HG03025 (cell line): ENCODE measurements around the gene DCAF8.

Experiments used
- ATAC-seq: cut with Tn5 transposase; IDR thresholded peaks from one replicate; pipeline ENCODE4 v1.9.1; 2021; ENCODE audit warnings: mild to moderate bottlenecking, moderate library complexity; ENCODE audit not compliant: unreplicated experiment, low FRiP score

The DCAF8 gene

DNA sequence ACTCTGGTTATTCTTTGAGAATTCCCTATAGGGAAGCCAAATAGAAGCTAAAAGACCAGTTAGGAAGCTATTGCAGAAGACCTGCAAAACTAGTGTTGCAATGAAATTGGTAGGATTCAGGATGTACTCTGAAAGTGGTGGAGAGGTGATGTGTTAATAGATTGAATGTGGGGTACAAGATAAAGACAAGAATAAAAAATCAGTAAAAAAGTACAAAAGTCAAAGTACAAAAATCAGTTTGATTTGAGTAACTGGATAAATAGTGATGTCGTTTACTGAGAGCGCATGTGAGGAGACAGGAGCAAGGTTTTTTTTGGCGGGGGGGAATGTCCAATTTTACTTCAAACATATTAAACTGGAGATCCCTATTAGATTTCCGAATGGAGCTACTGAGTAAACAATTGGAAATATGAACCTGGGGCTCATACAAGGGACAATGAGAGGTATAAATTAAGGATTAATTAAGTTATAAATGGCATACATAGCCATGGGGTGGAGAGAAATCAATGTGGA lies 2.5 kb upstream of the DCAF8 start:
- ATAC-seq: no peak

DNA sequence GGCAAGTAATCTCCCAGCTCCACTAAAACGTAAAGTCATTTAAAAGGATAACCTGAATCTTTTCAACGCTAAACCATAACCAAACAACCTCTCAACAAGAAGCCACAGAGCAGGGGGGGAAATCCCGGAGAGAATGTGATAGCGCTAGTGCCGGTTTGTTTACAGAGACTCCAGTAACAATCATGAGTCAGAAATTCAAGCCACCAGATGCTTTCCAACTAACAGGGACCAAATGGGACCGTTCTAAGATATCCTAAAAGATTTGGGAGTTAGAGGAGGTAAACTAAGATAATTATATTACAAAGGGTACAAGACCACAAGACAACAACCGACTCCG lies 825 bp downstream of the DCAF8 start:
- peak; percentile 12 for ATAC-seq

DNA sequence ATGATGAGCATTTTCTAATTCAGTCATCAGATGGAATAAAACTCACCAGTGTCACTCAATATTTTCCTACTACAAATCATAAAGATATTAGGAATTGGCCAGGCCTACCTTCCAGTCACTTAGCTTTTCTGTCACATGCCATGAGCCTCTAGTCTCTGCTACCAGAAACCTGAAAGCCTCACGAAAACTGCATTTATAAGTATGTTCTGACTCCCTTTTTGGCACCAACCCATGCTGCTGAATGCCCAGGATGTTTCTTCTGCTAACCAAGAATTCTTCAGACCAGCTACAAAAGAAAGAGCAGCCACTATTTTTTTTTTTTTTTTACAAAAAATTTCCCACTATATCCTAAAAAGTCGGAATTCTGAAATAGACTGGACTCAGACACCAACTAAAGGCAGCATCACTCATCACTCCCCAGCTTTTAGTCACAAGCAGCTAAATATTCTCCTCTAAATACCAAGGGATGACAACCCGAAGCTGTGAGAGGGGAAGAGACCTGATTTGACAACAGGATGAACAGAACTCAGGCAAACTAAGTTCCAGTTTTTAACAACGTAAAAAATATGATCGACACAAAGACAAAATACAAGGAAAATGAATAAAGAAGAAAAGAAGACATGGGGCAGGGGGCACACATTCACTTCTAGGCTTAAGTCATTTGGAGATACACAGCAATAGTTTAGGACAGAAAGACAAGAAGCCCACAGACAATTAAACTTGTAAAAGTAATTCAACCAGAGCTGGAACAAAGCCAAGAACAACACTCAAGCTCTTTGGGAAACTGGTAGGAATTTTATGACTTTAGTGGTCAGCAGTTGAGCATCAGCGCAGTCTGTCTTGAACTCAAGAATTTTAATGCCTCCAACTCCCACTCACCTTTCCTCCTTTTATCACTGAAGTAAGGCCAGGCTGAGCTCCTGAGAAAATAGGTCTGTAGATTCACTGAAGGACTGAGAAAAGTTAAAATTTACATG lies 1.7 kb downstream of the DCAF8 start:
- no peak for ATAC-seq

DNA sequence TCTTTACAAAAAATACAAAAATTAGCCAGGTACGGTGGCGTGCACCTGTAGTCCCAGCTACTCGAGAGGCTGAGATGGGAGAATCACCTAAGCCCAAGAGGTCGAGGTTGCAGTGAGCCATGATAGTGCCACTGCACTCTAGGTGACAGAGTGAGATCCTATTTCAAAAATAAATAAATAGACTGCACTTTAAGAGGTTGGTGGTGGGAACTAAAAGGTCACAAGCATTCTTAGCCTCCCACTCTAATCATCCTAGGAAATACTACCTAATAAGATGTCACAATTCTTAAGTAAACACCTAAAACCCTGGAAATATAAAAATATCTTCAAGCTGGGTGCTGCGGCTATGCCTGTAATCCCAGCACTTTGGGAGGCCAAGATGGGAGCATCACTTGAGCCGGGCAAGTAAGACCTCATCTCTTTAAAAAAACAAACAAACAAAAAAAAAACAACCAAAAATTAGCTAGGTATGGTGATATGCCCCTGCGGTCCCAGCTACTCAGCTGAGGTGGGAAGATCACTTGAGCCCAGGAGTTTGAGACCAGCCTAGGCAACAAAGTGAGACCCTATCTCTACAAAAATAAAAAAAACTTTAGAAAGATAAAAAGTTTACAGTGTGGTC lies 4.1 kb downstream of the DCAF8 start:
- no peak for ATAC-seq

DNA sequence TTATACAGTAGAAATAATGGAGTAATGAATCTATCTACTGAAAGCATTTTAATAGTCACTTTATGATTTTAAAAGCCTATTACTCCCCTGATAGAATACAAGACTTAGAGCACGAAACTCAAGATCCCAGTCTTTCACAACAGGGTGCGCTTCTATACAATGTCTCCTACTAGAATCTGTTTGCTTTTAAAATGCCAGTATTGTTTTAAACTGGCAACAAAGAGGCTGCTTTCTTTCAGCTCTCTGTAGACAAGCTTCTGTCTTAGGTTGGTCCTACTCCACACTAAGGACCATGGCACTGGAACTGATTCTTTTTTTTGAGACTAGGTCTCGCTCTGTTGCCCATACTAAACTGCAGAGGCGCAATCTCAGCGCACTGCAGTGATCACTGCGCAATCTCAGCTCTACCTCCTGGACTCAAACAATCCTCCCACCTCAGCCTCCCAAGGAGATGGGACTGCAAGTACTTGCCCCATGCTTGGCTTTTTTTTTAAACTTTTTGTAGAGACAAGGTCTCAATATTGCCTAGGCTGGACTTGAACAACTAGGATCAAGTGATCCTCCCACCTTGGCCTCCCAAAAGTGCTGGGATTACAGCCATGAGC lies 4.8 kb downstream of the DCAF8 start:
- ATAC-seq: no peak

DNA sequence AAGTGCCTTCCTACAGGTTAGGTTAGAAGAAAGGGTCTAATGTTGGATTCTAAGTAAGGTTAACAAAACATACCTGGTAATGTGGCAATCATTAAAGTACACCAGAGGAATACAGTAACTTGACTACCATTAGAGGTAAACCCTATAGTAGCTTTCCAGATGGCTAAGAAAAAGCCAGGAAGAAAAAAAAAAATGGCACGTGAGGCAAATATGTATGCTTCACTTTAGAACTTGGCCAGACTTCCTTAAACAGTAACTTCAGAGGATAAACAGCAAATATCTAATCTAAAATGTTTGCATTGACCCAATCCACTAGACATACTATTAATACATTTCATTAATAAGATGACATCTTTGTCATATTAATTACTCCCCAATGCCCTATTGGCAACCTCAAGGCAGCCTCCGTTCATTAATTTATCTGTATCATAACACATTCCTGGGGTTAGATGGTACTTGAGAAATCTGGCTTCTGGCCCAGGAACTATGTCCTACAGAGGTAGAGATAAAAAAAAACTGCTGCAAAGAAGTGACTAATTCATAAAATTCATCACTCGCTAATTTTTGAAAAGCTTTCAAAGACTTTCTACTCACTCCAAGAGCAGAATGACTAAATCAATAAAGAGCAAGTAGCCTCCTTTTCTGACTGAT lies 5.8 kb downstream of the DCAF8 start:
- ATAC-seq: no peak

DNA sequence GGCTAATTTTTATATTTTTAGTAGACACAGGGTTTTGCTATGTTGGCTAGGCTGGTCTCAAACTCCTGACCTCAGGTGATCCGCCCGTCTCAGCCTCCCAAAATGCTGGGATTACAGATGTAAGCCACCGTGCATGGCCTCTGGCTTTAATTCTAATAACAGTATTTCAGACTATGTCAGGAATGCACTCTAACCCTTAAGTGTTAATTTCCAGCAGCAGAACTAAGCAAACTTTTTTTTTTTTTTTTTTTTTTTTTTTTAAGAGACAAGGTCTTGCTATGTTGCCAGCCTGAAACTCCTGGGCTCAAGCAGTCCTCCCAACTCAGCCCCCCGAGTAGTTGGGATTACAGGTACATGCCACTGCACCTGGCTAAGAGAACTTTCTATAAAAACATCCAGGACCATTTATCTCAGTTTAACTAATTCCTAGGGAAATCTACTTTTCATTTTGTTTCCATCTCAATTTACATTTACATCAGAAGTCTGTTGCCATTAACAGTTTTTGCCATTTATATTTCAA lies 6.5 kb downstream of the DCAF8 start:
- ATAC-seq: no peak

DNA sequence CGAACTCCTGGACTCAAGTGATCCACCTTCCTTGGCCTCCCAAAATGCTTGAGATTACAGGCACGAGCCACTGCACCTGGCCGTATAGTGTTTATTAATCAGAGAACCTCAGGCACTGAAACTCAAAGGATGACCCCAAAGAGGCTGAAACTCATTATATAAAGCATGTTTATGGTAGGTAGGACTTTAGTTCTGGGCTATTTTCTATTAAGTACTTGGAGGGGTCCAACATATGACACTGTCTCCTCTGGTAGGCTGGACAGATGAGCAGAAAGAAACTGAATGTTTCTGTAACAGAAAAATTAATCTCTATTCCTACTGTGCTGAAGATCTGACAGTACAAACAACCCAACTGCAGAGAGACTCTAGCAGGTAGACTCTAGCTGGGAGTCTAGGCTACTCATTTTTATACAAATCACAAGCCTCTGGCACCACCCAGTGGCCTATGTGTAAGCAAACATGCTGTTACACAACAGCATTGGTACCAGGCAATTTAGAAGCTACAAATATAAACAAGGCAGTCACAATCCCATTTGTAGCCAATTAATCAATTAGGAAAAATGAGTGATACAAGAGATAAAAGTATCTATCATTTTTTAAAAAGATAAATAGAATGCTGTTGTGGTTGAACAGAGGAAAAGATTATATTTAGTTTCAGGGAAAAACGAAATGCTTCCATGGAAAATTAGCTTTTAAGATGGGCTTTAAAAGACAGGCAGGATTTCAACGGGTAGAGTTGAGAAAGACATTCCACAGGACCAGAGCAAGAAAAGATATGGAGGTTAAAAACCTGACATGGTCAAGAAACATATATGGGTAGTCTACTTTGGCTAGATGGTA lies 10.4 kb downstream of the DCAF8 start:
- ATAC-seq: no peak

DNA sequence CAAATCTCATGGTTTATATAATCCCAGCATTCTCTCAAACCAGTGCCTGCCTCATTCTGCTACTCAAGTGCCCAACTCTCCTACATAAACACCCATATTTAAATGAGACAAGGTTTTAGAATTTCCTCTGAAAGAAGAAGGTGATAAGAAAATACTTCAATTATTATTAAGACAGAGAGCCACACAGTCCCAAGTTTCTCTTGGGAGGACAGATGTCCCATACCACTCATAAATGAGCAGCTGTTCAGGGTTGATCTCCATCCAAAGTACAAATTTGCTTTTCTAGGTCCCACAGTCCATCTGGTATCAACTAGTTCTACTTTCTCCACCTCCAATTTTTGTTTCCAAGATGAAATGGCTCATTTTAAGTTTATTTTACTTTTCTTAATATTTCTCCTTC lies 11.3 kb downstream of the DCAF8 start:
- no peak for ATAC-seq

DNA sequence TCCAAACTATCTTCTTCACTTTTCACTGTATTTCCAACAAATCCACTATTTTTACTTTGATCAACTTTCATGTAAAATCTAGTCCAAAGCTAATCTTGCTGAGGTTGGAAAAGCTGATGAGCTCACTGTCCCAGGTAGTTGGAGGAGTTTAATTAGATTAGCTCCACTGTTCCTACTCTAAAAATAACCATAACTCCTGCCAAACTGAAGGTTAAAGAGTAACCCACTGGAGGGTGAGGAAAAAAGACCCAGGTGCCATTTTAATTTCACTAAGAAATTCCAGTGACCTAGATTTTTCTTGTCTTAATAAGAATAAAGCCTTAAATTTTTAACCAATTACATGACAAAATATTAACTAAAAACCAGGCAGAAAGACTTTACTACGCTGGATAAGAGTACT lies 15.3 kb downstream of the DCAF8 start:
- no peak for ATAC-seq

DNA sequence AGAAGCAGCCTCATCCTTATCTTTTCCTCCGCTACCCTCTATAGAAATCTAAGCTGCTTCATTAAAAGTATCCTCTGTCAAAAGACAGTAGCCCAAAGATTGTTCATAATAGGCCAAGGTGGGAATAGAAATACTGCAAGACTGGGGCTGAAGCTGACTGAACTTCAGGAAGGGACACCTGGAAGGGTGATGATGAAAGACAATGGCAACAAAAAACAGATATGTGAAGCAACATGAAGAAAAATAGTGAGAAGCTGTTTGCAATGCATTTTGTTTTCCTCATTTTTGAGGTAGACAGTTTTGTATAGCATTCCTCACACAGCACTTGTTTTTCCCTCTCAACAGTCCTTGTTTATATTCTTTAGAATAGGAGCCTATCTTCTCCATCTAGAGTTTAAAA lies 16.9 kb downstream of the DCAF8 start:
- ATAC-seq: no peak

DNA sequence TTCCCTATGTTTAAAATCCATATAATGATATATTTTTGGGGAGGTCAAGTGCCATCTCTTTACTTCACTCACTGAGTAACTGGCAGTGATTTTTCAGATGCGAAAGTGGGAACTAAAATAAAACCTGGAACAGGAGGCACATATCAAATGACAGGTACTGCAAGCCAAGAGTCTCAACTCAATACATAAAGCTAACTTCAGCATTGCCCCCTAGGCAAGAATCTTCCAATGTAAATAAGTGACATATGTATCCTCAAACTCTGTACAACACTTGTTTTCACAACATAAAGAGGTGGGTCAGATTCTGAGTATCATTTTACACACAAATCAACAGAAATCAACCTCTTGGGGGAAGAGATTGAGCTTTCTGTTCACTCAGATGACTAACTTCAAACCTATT lies 18.1 kb downstream of the DCAF8 start:
- ATAC-seq: no peak

DNA sequence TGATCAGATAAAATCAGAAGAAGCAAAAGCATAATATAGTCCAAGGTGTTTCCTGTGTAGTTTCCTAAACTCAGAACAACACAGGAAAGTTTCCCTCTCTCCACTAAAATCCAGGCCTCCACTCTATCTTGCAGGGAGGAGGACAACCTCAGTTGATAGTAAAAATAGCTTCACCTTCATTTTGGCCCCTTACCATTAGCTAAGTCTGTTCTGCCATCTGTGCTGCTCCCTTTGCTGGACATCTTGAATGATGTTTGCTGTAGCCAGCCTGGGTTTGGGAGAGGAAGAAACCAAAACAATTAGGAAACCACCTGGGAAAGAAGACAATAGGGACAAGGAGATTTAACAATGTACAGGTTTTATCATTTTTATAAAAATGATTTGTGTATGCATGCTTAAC lies 18.6 kb downstream of the DCAF8 start:
- no peak for ATAC-seq

DNA sequence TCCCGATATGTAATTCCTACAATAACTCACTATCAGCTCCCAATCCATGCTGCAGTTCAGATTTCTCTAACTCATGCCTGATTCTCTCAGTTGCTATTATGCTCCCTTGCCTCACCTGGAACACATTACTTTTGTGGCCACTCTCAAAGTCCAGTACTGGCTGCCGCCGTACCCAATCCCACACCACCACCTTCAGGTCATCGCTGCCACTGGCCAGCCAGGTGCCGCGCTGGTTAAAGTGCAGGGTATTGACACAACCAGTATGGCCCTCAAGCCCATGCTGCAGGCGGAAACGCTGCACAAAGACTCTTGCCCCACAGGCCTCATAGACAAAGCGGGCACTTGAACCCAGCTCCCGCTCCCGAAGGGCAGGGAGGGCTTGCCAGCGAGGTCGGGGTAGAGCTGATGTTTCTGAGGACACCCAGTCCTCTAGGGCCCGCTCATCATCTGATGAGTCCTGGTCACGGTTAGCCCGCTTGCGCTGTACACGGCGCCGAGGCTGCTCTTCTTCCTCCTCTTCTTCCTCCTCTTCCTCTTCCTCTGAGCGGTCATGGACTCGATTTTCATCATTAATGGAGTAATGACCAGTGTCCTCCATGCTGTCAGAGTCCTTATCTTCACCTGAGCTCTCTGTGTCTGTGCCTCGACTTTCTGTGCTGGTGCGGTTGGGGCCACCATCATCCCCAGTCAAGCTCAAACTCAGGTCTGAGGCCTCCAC lies 22.6 kb downstream of the DCAF8 start:
- no peak for ATAC-seq

DNA sequence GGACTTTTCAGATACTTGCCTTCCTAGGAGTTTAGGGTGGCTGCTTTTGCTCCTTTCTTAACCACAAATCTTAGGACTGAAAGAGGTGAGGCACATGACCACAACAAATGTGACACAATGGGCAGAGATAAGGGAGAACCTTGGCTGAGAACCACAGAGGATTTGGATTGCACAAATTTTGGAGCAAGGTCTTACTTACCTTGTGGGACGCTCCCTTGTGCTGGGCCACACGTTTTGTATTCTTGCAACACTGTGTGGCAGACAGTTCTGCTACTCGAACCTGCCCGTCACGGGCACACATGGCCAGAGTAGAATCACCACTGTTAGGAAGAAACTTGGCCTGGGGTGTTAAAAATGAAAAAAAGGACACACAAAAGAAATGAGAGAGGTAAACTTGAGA lies 23.9 kb downstream of the DCAF8 start:
- ATAC-seq: no peak

DNA sequence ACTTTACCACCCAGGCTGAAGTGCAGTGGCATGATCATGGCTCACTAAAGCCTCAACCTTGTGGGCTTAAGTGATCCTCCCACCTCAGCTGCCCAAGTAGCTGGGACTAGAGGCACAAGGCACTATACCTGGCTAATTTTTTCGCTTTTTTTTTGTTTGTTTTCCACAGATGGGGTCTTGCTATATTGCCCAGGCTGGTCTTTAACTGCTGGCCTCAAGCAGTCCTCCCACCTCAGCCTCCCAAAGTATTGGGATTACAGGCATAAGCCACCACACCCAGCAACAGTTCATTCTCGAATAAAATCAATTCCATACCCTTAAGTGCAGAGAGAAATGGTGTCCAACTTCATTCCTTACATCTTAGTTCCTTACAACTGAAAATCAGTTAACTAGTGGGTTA lies 24.8 kb downstream of the DCAF8 start:
- ATAC-seq: no peak

DNA sequence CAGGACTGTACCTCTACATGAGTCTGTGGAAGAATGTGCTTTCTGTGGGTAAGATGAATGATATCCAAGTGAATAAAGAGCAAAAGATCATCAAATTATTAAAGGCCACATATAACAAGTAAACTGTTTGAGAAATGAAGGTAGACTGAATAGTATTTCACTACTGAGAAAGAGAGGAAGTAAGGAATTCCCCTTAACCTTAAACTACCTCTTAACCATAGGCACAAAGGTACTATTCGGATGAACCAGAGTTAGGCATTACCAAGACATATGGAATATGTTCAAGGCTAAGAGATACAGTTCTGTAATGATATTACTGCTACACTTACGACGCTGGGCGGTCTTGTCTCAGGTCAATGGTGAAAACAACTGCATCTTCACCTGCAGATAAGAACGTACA lies 25.5 kb downstream of the DCAF8 start:
- ATAC-seq: no peak

DNA sequence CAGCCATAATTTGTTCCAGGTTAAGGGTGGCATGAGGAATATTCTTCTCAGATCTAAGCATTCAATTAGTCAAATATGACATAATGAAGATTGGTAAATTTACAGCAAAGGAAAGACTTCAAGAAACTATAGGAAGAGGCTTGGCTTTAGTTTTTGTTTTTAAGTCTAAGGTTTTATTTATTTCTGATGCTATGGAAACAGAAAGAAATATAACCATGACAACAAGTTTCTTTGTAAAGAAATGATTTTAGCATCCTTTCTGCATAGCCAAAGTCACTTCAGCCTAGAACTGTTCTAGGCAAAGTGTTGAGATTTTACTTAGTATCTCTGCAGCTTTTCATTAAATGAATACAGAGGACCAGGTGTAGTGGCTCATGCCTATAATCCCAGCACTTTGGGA lies 29.4 kb downstream of the DCAF8 start:
- no peak for ATAC-seq

DNA sequence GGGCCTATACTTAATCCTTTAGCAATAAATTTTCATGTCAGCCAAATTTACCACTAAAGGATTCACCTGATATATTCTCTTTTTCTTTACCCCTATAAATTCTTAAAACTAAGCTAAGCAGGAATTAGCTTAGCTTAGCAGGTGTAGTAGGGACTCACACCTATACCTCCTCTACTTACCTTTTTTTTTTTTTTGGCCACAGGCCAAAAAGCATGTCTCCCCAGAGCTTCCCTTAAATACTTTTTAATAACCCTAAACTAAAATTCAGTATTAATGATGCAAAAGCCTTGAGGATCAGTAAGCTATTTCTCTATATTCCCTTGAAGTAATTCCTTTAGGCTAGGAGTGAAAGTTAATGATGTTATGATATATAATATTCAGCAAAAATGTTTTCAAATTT lies 33.9 kb downstream of the DCAF8 start:
- no peak for ATAC-seq
